ENCODE data around the gene IGFALS. TPM values are rescaled to one million over a fixed set of nuclear protein-coding genes. Genes with fewer than 3 reads are reported as not detected.
A peak's percentile ranks its signal among the peaks of the same experiment; 100 is the strongest.

IGFALS gene
- total and polyA plus RNA-seq, 4 donors = 0.84 TPM; not detected in 3

DNA sequence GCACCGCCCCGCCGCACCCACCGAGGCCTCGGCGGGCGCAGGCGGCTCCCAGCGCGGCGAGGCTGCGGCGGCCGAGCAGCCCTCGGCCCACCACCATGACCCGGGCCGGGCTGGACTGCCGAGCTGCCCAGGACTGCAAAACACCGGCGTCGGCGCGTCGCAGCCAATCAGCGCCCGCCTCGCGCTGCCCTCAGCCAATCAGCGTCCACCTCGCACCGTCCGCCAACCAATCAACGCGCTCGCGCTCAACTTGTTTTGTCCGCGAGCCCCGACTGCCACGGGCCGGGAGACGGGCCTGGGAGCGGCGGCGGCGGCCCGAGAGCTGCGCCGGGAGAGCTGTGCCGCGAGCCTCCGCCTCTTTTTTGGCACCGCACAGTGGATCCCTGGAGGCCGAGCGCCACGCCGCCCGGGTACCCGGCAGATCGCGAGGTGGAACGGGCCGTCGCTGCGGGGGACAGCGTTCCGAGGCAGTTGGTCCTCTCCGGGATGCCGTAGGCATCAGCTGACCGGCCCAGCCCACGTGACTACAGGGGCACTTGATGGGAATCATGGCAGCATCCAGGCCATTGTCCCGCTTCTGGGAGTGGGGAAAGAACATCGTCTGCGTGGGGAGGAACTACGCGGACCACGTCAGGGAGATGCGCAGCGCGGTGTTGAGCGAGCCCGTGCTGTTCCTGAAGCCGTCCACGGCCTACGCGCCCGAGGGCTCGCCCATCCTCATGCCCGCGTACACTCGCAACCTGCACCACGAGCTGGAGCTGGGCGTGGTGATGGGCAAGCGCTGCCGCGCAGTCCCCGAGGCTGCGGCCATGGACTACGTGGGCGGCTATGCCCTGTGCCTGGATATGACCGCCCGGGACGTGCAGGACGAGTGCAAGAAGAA is 33.4 kb upstream of the IGFALS start, which contains the start of the genes FAHD1 and HAGH:
Gene FAHD1 (plus strand): TSS at position 516 of the 883 bp plus-strand sequence. CDS start 33 bp downstream, at position 549.
Gene HAGH (minus strand): TSS at position 135 of the 883 bp plus-strand sequence. CDS start 38 bp downstream, at position 97.
- peak; percentile 95 to 98 for DNase-seq
- WGBS, 2 donors = 0% methylated on average over 84 to 104 of the region's 104 CpGs
- Histone ChIP-seq H3K4me3 (ENCODE audit: low read length in 2 of 2) (peak within 1 kb of the TSS; percentile 77 to 83), H3K4me1 (ENCODE audit: control insufficient read depth in 1 of 2, insufficient read depth in 2 of 2, low read length in 2 of 2) (no peaks in the 10 kb centered on the region), H3K27me3 (ENCODE audit: control insufficient read depth in 1 of 2, insufficient read depth in 2 of 2, low read length in 1 of 2) (no peaks in the 10 kb centered on the region), H3K9me3 (ENCODE audit: control insufficient read depth, low read length) (no peaks in the 10 kb centered on the region), H3K27ac (ENCODE audit: low read depth in 1 of 2, low read length in 2 of 2) (peak within 1 kb of the TSS in 1 of 2 donors; percentile 44), H3K36me3 (ENCODE audit: control insufficient read depth in 1 of 2, insufficient read depth in 2 of 2, low read length in 1 of 2) (no peaks in the 10 kb centered on the region)
- intact Hi-C loops (cut with DNase I) = loop anchor here in 1 of 2 donors (5.0 kb wide), 1 partner anchor 45 kb away; the partner anchor contains the start of genes NUBP2 and SPSB3
- ATAC-seq (ENCODE audit: low FRiP score) = peak; percentile 97

GRCh38 chr16:1825864-1826690 is 32.6 kb upstream of the IGFALS start:
- Histone ChIP-seq H3K36me3 (ENCODE audit: control insufficient read depth in 1 of 2, insufficient read depth in 2 of 2, low read length in 1 of 2) (no peaks in the 10 kb centered on the region), H3K4me3 (ENCODE audit: low read length in 2 of 2) (peak overlapping the region; percentile 77 to 83), H3K4me1 (ENCODE audit: control insufficient read depth in 1 of 2, insufficient read depth in 2 of 2, low read length in 2 of 2) (no peaks in the 10 kb centered on the region), H3K27me3 (ENCODE audit: control insufficient read depth in 1 of 2, insufficient read depth in 2 of 2, low read length in 1 of 2) (no peaks in the 10 kb centered on the region), H3K27ac (ENCODE audit: low read depth in 1 of 2, low read length in 2 of 2) (peak overlapping the region in 1 of 2 donors; percentile 44), H3K9me3 (ENCODE audit: control insufficient read depth, low read length) (no peaks in the 10 kb centered on the region)
- intact Hi-C loops (cut with DNase I) = loop anchor here in 1 of 2 donors (5.0 kb wide), 1 partner anchor 44 kb away; the partner anchor contains the start of genes NUBP2 and SPSB3
- 2% methylated on average over 49 to 96 of the region's 96 CpGs for WGBS, 2 donors
- peak in 1 of 2 donors; percentile 71 for DNase-seq
- ATAC-seq (ENCODE audit: low FRiP score) = peak; percentile 1

- 69 to 71% methylated on average over 15 of the region's 15 CpGs for WGBS, 2 donors
- no peaks in the 10 kb centered on the region for H3K4me1 ChIP-seq (ENCODE audit: control insufficient read depth in 1 of 2, insufficient read depth in 2 of 2, low read length in 2 of 2)
- H3K27me3 ChIP-seq (ENCODE audit: control insufficient read depth in 1 of 2, insufficient read depth in 2 of 2, low read length in 1 of 2) = no peaks in the 10 kb centered on the region
- intact Hi-C loops (cut with DNase I) = loop anchor here in 1 of 2 donors (5.0 kb wide), 1 partner anchor 43 kb away; the partner anchor contains the start of genes NUBP2 and SPSB3
- H3K27ac ChIP-seq (ENCODE audit: low read depth in 1 of 2, low read length in 2 of 2) = no peak overlapping the region
- no peak for ATAC-seq (ENCODE audit: low FRiP score)
- no peaks in the 10 kb centered on the region for H3K9me3 ChIP-seq (ENCODE audit: control insufficient read depth, low read length)
- H3K36me3 ChIP-seq (ENCODE audit: control insufficient read depth in 1 of 2, insufficient read depth in 2 of 2, low read length in 1 of 2) = no peaks in the 10 kb centered on the region
- no peak overlapping the region for H3K4me3 ChIP-seq (ENCODE audit: low read length in 2 of 2)
- peak in 1 of 2 donors; percentile 58 for DNase-seq
These were observed 31.9 kb upstream of the IGFALS start for GRCh38 chr16:1825381-1825863.

- 64 to 67% methylated on average over 9 of the region's 9 CpGs for WGBS, 2 donors
- no peaks in the 10 kb centered on the region for H3K4me1 ChIP-seq (ENCODE audit: control insufficient read depth in 1 of 2, insufficient read depth in 2 of 2, low read length in 2 of 2)
- no peak overlapping the region for H3K4me3 ChIP-seq (ENCODE audit: low read length in 2 of 2)
- intact Hi-C loops (cut with DNase I) = no loop called here
- no peaks in the 10 kb centered on the region for H3K36me3 ChIP-seq (ENCODE audit: control insufficient read depth in 1 of 2, insufficient read depth in 2 of 2, low read length in 1 of 2)
- H3K9me3 ChIP-seq (ENCODE audit: control insufficient read depth, low read length) = no peaks in the 10 kb centered on the region
- ATAC-seq (ENCODE audit: low FRiP score) (no peak), DNase-seq (no peak)
- no peaks in the 10 kb centered on the region for H3K27me3 ChIP-seq (ENCODE audit: control insufficient read depth in 1 of 2, insufficient read depth in 2 of 2, low read length in 1 of 2)
- H3K27ac ChIP-seq (ENCODE audit: low read depth in 1 of 2, low read length in 2 of 2) = no peak overlapping the region
These were observed 30.3 kb upstream of the IGFALS start for GRCh38 chr16:1823821-1824220.

- no peaks in the 10 kb centered on the region for H3K36me3 ChIP-seq (ENCODE audit: control insufficient read depth in 1 of 2, insufficient read depth in 2 of 2, low read length in 1 of 2)
- H3K4me1 ChIP-seq (ENCODE audit: control insufficient read depth in 1 of 2, insufficient read depth in 2 of 2, low read length in 2 of 2) = no peaks in the 10 kb centered on the region
- intact Hi-C loops (cut with DNase I) = no loop called here
- H3K27ac ChIP-seq (ENCODE audit: low read depth in 1 of 2, low read length in 2 of 2) = no peak overlapping the region
- no peaks in the 10 kb centered on the region for H3K9me3 ChIP-seq (ENCODE audit: control insufficient read depth, low read length)
- peak in 1 of 2 donors; percentile 63 for DNase-seq
- no peak overlapping the region for H3K4me3 ChIP-seq (ENCODE audit: low read length in 2 of 2)
- H3K27me3 ChIP-seq (ENCODE audit: control insufficient read depth in 1 of 2, insufficient read depth in 2 of 2, low read length in 1 of 2) = no peaks in the 10 kb centered on the region
- ATAC-seq (ENCODE audit: low FRiP score) = no peak
- WGBS, 2 donors = 89 to 94% methylated on average over 16 of the region's 16 CpGs
These were observed 29.3 kb upstream of the IGFALS start for GRCh38 chr16:1822801-1823200.

DNA sequence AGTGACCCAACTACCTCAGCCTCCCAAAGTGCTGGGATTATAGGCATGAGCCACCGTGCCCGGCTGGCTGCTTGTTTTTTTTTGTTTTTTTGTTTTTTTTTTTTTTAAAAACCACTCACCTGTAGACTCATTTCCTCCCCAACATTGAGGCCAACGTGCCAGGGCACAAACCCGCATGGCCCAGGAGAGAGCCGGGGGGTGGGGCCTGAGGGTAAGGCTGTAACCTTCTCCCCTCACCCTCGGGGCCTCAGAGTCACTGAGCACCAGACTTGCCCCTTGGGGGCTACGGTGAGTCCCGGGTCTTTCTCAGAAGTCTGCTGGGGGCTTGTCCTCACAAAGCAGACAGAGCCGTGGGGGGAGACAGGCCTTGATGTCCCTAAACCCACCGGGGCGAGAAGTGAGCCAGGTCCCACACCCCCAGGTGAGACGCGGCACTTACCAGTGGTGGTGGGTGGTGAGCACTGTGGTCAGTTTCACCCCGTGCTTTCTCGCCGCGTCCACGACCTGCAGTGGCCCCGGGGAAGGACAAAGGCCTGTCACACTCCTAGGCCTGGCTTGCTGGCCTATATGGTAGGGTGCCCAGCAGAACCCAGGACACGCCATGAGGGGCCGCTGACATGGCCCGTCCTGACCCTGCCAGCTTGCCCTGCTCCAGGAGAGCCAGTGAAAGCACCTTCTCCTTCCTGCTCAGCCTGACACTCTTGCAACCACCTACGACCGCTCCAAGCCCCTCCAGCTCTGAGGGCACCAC is 28.5 kb upstream of the IGFALS start:
- no peaks in the 10 kb centered on the region for H3K27me3 ChIP-seq (ENCODE audit: control insufficient read depth in 1 of 2, insufficient read depth in 2 of 2, low read length in 1 of 2)
- 93 to 97% methylated on average over 24 of the region's 24 CpGs for WGBS, 2 donors
- intact Hi-C loops (cut with DNase I) = no loop called here
- H3K4me3 ChIP-seq (ENCODE audit: low read length in 2 of 2) = no peak overlapping the region
- H3K9me3 ChIP-seq (ENCODE audit: control insufficient read depth, low read length) = no peaks in the 10 kb centered on the region
- ATAC-seq (ENCODE audit: low FRiP score) (no peak), DNase-seq (peak in 1 of 2 donors; percentile 46)
- no peak overlapping the region for H3K27ac ChIP-seq (ENCODE audit: low read depth in 1 of 2, low read length in 2 of 2)
- H3K4me1 ChIP-seq (ENCODE audit: control insufficient read depth in 1 of 2, insufficient read depth in 2 of 2, low read length in 2 of 2) = no peaks in the 10 kb centered on the region
- H3K36me3 ChIP-seq (ENCODE audit: control insufficient read depth in 1 of 2, insufficient read depth in 2 of 2, low read length in 1 of 2) = no peaks in the 10 kb centered on the region

DNA sequence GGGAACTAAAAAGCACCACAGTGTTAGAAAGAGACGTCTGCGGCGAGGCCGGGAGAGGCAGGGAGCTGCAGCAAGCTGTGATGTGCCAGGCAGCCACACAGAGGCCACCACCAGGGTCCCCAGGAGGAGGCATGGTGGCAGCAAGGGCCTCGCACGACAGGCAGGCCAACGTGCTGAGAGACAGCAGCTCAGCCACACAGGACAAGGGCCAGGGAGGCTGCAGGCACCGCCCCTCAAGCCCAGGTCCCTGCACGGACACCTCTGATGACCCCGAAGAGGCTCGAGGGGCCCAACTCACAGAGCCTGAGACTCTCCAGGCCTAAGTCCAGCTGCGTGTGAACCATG is 27.4 kb upstream of the IGFALS start:
- Histone ChIP-seq H3K4me1 (ENCODE audit: control insufficient read depth in 1 of 2, insufficient read depth in 2 of 2, low read length in 2 of 2) (no peaks in the 10 kb centered on the region), H3K9me3 (ENCODE audit: control insufficient read depth, low read length) (no peaks in the 10 kb centered on the region), H3K27me3 (ENCODE audit: control insufficient read depth in 1 of 2, insufficient read depth in 2 of 2, low read length in 1 of 2) (no peaks in the 10 kb centered on the region), H3K36me3 (ENCODE audit: control insufficient read depth in 1 of 2, insufficient read depth in 2 of 2, low read length in 1 of 2) (peaks cover 0 to 6% of the 10 kb centered on the region in 2 donors), H3K4me3 (ENCODE audit: low read length in 2 of 2) (no peak overlapping the region), H3K27ac (ENCODE audit: low read depth in 1 of 2, low read length in 2 of 2) (no peak overlapping the region)
- ATAC-seq (ENCODE audit: low FRiP score) (no peak), DNase-seq (no peak)
- intact Hi-C loops (cut with DNase I) = no loop called here
- 87 to 90% methylated on average over 12 of the region's 12 CpGs for WGBS, 2 donors
